Fibroblast of villous mesenchyme (primary cell): Measurements from ENCODE around the gene SEC14L3. TPM values are rescaled to one million over a fixed set of nuclear protein-coding genes. Genes with fewer than 3 reads are reported as not detected.
"Not testable (repeated sequence)": the region's sequence is repeated elsewhere in the genome, so short reads cannot be mapped to it uniquely, and the experiment has no call there.

Experiments
- DNase-seq: peaks from one replicate; pipeline ENCODE4 v3.0.0-alpha.2; 2010; ENCODE audit warnings: low read depth
- H3K4me3 ChIP-seq: 2 replicates; pipeline ENCODE4 v1.5.1; 2011; ENCODE audit warnings: low read depth, mild to moderate bottlenecking, low read length
- CTCF ChIP-seq: IDR thresholded peaks from 2 replicates; pipeline ENCODE4 v1.5.1; 2012; ENCODE audit warnings: low read depth, mild to moderate bottlenecking, low read length; ENCODE audit not compliant: insufficient read depth
- total RNA-seq: library from RNA; depleted of rRNA; stranded (reverse); fragments of >200 nt; gene quantifications from 2 replicates; pipeline ENCODE4 v1.2.3, GENCODE V29; 2012

The SEC14L3 gene
- total RNA-seq, 1 donor = not detected

GRCh38 chr22:30459181-30460052 lies 12.4 kb downstream of the SEC14L3 start:
- no peak for TF ChIP-seq CTCF
- no peak overlapping the region for H3K4me3 ChIP-seq
- peak; percentile 20 for DNase-seq

- no peak for DNase-seq
- no peak for TF ChIP-seq CTCF
- no peak overlapping the region for H3K4me3 ChIP-seq
Measured at GRCh38 chr22:30457981-30458380, 13.8 kb downstream of the SEC14L3 start.

GRCh38 chr22:30455075-30455840 lies 16.6 kb downstream of the SEC14L3 start:
- no peak for DNase-seq
- no peak overlapping the region for H3K4me3 ChIP-seq
- TF ChIP-seq CTCF = no peak

- peak; percentile 31 for DNase-seq
- TF ChIP-seq CTCF = no peak
- H3K4me3 ChIP-seq = no peak overlapping the region
Measured at GRCh38 chr22:30453731-30454510, 17.9 kb downstream of the SEC14L3 start.

DNA sequence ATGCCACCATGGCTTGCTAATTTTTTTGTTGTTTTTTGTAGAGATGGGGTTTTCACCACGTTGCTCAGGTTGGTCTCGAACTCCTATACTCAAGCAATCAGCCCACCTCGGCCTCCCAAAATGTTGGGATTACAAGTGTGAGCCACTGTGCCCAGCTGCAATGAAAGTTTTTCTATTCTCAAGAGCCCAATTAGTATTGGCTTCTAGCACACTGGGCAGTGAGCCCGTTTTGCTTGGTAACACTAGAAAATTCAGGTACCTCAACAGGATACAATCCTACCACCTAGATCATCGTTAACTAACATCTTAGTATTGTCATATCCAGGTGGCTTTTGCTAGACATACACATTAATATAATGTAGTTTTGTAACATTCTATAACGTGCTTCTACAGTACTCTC lies 19.0 kb downstream of the SEC14L3 start:
- H3K4me3 ChIP-seq = no peak overlapping the region
- TF ChIP-seq CTCF = no peak
- DNase-seq = no peak

GRCh38 chr22:30451488-30451887 lies 20.3 kb downstream of the SEC14L3 start:
- peak; percentile 11 for DNase-seq

GRCh38 chr22:30447656-30448055 lies 24.2 kb downstream of the SEC14L3 start:
- no peak overlapping the region for H3K4me3 ChIP-seq
- DNase-seq = no peak
- no peak for TF ChIP-seq CTCF

More at GRCh38 chr22:30451488-30451887, 20.3 kb downstream of the SEC14L3 start:
- H3K4me3 ChIP-seq = not testable (repeated sequence)
